GM12878 (cell line): ENCODE data around the gene ADGRF4.

Experiments used
- ATF3 ChIP-seq: IDR thresholded peaks from 2 replicates; pipeline ENCODE4 v1.6.1; 2011; ENCODE audit warnings: low read depth, mild to moderate bottlenecking, low read length, moderate library complexity, borderline replicate concordance; ENCODE audit errors: extremely low read depth
- CTCF ChIP-seq, 3 experiments: IDR thresholded peaks in 2 of 3; conservative IDR thresholded peaks in 1 of 3; 2 replicates each; pipeline ENCODE4 v1.5.1; 2011; ENCODE audit warnings: low read depth in 3 of 3, low read length in 3 of 3, mild to moderate bottlenecking in 3 of 3, control low read depth in 2 of 3, moderate library complexity in 2 of 3, inconsistent platforms in 1 of 3, mixed read lengths in 1 of 3; ENCODE audit not compliant: control insufficient read depth in 2 of 3, insufficient read depth in 1 of 3; ENCODE audit errors: extremely low read depth in 1 of 3
- HDAC6 ChIP-seq: fragments of 200-600 bp; sonication (generic); IDR thresholded peaks from one replicate; pipeline ENCODE4 v1.8.0; 2017; ENCODE audit warnings: antibody characterized with exemption; ENCODE audit not compliant: unreplicated experiment
- POLR2AphosphoS5 ChIP-seq: IDR thresholded peaks from 2 replicates; pipeline ENCODE4 v1.6.1; 2011; ENCODE audit warnings: mild to moderate bottlenecking, low read length, inconsistent platforms

- TF ChIP-seq HDAC6 (no peak), POLR2AphosphoS5 (no peak), ATF3 (no peak), CTCF (IDR thresholded peaks at IDR 0.05 in 2 of 3, conservative IDR thresholded peaks at IDR 0.05 in 1 of 3; ENCODE audit: control insufficient read depth in 2 of 3, extremely low read depth in 1 of 3, insufficient read depth in 1 of 3, low read depth in 3 of 3, low read length in 3 of 3) (no peak)
Measured at GRCh38 chr6:47700053-47700452, 1.7 kb downstream of the ADGRF4 start.
